Neural progenitor cell (in vitro differentiated cells): ENCODE measurements around the gene USP32. TPM values are rescaled to one million over a fixed set of nuclear protein-coding genes. Genes with fewer than 3 reads are reported as not detected.

Source experiments
- DNase-seq: peaks from one replicate; pipeline ENCODE4 v3.0.0-alpha.2; 2016; ENCODE audit warnings: low spot score
- H2AFZ ChIP-seq: fragments of 200-600 bp; sonication (generic); replicated peaks from 2 replicates; pipeline ENCODE4 v1.6.1; 2016; ENCODE audit warnings: antibody characterized with exemption
- H3F3A ChIP-seq: fragments of 200-600 bp; sonication (generic); 2 replicates; pipeline ENCODE4 v1.6.1; 2016; ENCODE audit warnings: antibody characterized with exemption, low read depth
- H3K27ac ChIP-seq: fragments of 200-600 bp; sonication (generic); 2 replicates; pipeline ENCODE4 v1.5.1; 2016; ENCODE audit warnings: mild to moderate bottlenecking
- H3K27me3 ChIP-seq: fragments of 200-600 bp; sonication (generic); 2 replicates; pipeline ENCODE4 v1.6.1; 2016; ENCODE audit warnings: mild to moderate bottlenecking, moderate library complexity
- H3K36me3 ChIP-seq: fragments of 200-600 bp; sonication (generic); 2 replicates; pipeline ENCODE4 v1.5.1; 2016
- H3K4me1 ChIP-seq: fragments of 200-600 bp; sonication (generic); 2 replicates; pipeline ENCODE4 v1.6.1; 2016; ENCODE audit warnings: mixed run types
- H3K4me2 ChIP-seq: fragments of 200-600 bp; sonication (generic); 2 replicates; pipeline ENCODE4 v1.6.1; 2016
- H3K4me3 ChIP-seq: fragments of 200-600 bp; sonication (generic); 2 replicates; pipeline ENCODE4 v1.5.1; 2016
- H3K79me2 ChIP-seq: fragments of 200-600 bp; sonication (generic); 2 replicates; pipeline ENCODE4 v1.6.1; 2016; ENCODE audit warnings: low read depth
- H3K9ac ChIP-seq: fragments of 200-600 bp; sonication (generic); 2 replicates; pipeline ENCODE4 v1.6.1; 2016
- H3K9me3 ChIP-seq: fragments of 200-600 bp; sonication (generic); 2 replicates; pipeline ENCODE4 v1.5.1; 2016; ENCODE audit warnings: low read depth
- H4K20me1 ChIP-seq: fragments of 200-600 bp; sonication (generic); 2 replicates; pipeline ENCODE4 v1.6.1; 2016; ENCODE audit warnings: low read depth
- H3K27ac Mint-ChIP-seq: 3 replicates; pipeline ENCODE4 v1.8.0; 2021; ENCODE audit warnings: mixed read lengths
- H3K27me3 Mint-ChIP-seq: 2 replicates; pipeline ENCODE4 v1.8.0; 2022; ENCODE audit warnings: low read depth, mild to moderate bottlenecking, inconsistent platforms, moderate library complexity, mixed read lengths; ENCODE audit not compliant: insufficient read depth
- H3K36me3 Mint-ChIP-seq: 3 replicates; pipeline ENCODE4 v1.8.0; 2021; ENCODE audit warnings: mixed read lengths
- H3K4me1 Mint-ChIP-seq: 3 replicates; pipeline ENCODE4 v1.8.0; 2021; ENCODE audit warnings: mixed read lengths
- H3K4me3 Mint-ChIP-seq: 3 replicates; pipeline ENCODE4 v1.8.0; 2021; ENCODE audit warnings: mild to moderate bottlenecking, moderate library complexity, mixed read lengths
- H3K9me3 Mint-ChIP-seq: 3 replicates; pipeline ENCODE4 v1.8.0; 2020; ENCODE audit warnings: mixed read lengths
- CTCF ChIP-seq: fragments of 200-600 bp; sonication (generic); IDR thresholded peaks from 2 replicates; pipeline ENCODE4 v1.5.1; 2017; ENCODE audit warnings: antibody characterized with exemption, mild to moderate bottlenecking
- EZH2 ChIP-seq: fragments of 200-600 bp; sonication (generic); IDR thresholded peaks from 2 replicates; pipeline ENCODE4 v1.6.1; 2017; ENCODE audit warnings: antibody characterized with exemption, mild to moderate bottlenecking, moderate library complexity
- EZH2phosphoT487 ChIP-seq: fragments of 200-600 bp; sonication (generic); IDR thresholded peaks from 2 replicates; pipeline ENCODE4 v1.6.1; 2017; ENCODE audit warnings: antibody characterized with exemption
- total RNA-seq: library from RNA; depleted of rRNA; stranded (reverse); fragments of >200 nt; gene quantifications from 2 replicates; pipeline ENCODE4 v1.2.3, GENCODE V29; 2015; ENCODE audit warnings: low replicate concordance

Gene USP32
- total RNA-seq, 1 donor from 2014 or later: 45.0 TPM

- no peak overlapping the region for H3K27ac Mint-ChIP-seq
- no peaks in the 10 kb centered on the region for H3K4me1 Mint-ChIP-seq
- H3K9me3 Mint-ChIP-seq: no peaks in the 10 kb centered on the region
Observed at GRCh38 chr17:60277258-60277657, 114.7 kb downstream of the USP32 start.

GRCh38 chr17:60269417-60269816 lies 122.5 kb downstream of the USP32 start:
- no peak overlapping the region for H3K4me2 ChIP-seq
- no peak for TF ChIP-seq CTCF
- no peak for TF ChIP-seq EZH2phosphoT487
- TF ChIP-seq EZH2: no peak
- H3K36me3 ChIP-seq: peaks cover 6% of the 10 kb centered on the region
- H3K9me3 Mint-ChIP-seq: no peaks in the 10 kb centered on the region
- H3K4me3 Mint-ChIP-seq: no peak overlapping the region
- H3K4me1 ChIP-seq: no peaks in the 10 kb centered on the region
- H3K79me2 ChIP-seq: no peaks in the 10 kb centered on the region
- no peaks in the 10 kb centered on the region for H4K20me1 ChIP-seq
- H3K27ac ChIP-seq: no peak overlapping the region
- H3K36me3 Mint-ChIP-seq: peaks cover 6% of the 10 kb centered on the region
- no peak overlapping the region for H3K4me3 ChIP-seq
- no peaks in the 10 kb centered on the region for H3F3A ChIP-seq
- H3K27ac Mint-ChIP-seq: no peak overlapping the region
- H2AFZ ChIP-seq: no peak overlapping the region
- H3K9me3 ChIP-seq: no peaks in the 10 kb centered on the region
- H3K9ac ChIP-seq: no peak overlapping the region
- DNase-seq: no peak
- no peaks in the 10 kb centered on the region for H3K27me3 Mint-ChIP-seq
- no peaks in the 10 kb centered on the region for H3K27me3 ChIP-seq
- H3K4me1 Mint-ChIP-seq: no peaks in the 10 kb centered on the region

More at GRCh38 chr17:60277258-60277657, 114.7 kb downstream of the USP32 start:
- H3K36me3 ChIP-seq: no peaks in the 10 kb centered on the region
- H2AFZ ChIP-seq: no peak overlapping the region
- H3K9ac ChIP-seq: no peak overlapping the region
- Mint-ChIP-seq H3K36me3 (no peaks in the 10 kb centered on the region), H3K4me3 (no peak overlapping the region), H3K27me3 (no peaks in the 10 kb centered on the region)
- H3K4me1 ChIP-seq: no peaks in the 10 kb centered on the region
- H3K27ac ChIP-seq: no peak overlapping the region
- H3K9me3 ChIP-seq: no peaks in the 10 kb centered on the region
- H3F3A ChIP-seq: no peaks in the 10 kb centered on the region
- H3K79me2 ChIP-seq: no peaks in the 10 kb centered on the region
- no peak overlapping the region for H3K4me3 ChIP-seq
- H3K4me2 ChIP-seq: no peak overlapping the region
- TF ChIP-seq EZH2phosphoT487 (no peak), EZH2 (no peak), CTCF (no peak)
- DNase-seq: no peak
- no peaks in the 10 kb centered on the region for H3K27me3 ChIP-seq
- H4K20me1 ChIP-seq: peaks cover 4% of the 10 kb centered on the region

DNA sequence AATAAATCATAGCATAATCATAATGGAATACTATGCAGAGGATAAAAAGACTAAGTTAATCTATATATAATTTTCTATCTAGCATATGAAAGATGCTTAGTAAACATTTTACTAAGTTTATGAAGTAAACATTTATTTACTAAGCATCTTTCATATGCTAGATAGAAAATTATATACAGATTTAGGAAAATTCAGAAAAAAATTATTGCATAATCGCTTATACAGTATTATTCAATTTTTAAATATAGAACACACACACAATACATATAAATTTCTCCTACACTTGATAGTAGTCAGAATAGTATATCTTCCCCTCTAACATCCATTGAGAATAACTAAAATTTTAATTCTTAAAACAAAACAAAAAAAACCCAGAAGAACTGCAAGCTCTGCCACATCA lies 131.4 kb downstream of the USP32 start:
- TF ChIP-seq EZH2phosphoT487 (no peak), EZH2 (no peak), CTCF (no peak)
- H3F3A ChIP-seq: no peaks in the 10 kb centered on the region
- no peaks in the 10 kb centered on the region for H3K9me3 Mint-ChIP-seq
- no peak overlapping the region for H3K27ac ChIP-seq
- H3K36me3 ChIP-seq: no peaks in the 10 kb centered on the region
- no peaks in the 10 kb centered on the region for H3K79me2 ChIP-seq
- H2AFZ ChIP-seq: no peak overlapping the region
- H3K36me3 Mint-ChIP-seq: peaks cover 6% of the 10 kb centered on the region
- DNase-seq: no peak
- H3K9ac ChIP-seq: no peak overlapping the region
- H3K27me3 ChIP-seq: no peaks in the 10 kb centered on the region
- H3K9me3 ChIP-seq: no peaks in the 10 kb centered on the region
- H3K4me3 Mint-ChIP-seq: no peak overlapping the region
- no peak overlapping the region for H3K4me3 ChIP-seq
- no peaks in the 10 kb centered on the region for H4K20me1 ChIP-seq
- H3K4me2 ChIP-seq: no peak overlapping the region
- peaks cover 5% of the 10 kb centered on the region for H3K4me1 Mint-ChIP-seq
- H3K27ac Mint-ChIP-seq: no peak overlapping the region
- H3K27me3 Mint-ChIP-seq: no peaks in the 10 kb centered on the region
- peaks cover 6% of the 10 kb centered on the region for H3K4me1 ChIP-seq
